ENCODE results near the gene TBC1D12.
"Not testable (repeated sequence)": the region's sequence is repeated elsewhere in the genome, so short reads cannot be mapped to it uniquely, and the experiment has no call there.

TBC1D12 gene

DNA sequence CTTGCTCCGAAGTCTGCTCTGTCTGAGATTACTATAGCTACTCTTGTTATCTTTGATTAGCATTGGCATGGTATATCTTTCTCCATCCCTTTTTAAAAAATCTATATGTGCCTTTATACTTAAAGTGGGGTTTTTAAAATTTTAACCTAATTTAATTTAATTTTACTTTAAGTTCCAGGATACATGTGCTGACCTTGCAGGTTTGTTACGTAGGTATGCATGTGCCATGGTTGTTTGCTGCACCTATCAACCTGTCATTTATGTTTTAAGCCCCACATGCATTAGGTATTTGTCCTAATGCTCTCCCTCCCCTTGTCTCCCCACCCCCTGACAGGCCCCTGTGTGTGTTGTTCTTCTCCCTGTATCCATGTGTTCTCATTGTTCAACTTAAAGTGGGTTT, 54.6 kb downstream of the TBC1D12 start:
- no peak for DNase-seq (ENCODE audit: low read depth)

DNA sequence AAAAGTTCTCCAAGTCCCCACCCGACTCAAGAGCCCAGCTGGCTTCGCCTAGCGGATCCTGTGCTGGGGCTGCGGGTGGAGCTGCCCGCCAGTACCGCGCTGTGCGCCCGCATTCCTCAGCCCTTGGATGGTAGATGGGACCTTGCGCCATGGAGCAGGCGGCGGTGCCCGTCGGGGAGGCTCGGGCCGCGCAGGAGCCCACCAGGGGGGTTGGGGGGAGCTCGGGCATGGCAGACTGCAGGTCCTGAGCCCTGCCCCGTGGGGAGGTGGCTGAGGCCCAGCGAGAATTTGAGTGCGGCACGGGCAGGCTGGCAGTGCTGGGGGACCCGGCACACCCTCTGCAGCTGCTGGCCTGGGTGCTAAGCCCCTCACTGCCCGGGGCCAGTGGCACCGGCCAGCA, 57.0 kb downstream of the TBC1D12 start:
- no peak for DNase-seq (ENCODE audit: low read depth)

DNA sequence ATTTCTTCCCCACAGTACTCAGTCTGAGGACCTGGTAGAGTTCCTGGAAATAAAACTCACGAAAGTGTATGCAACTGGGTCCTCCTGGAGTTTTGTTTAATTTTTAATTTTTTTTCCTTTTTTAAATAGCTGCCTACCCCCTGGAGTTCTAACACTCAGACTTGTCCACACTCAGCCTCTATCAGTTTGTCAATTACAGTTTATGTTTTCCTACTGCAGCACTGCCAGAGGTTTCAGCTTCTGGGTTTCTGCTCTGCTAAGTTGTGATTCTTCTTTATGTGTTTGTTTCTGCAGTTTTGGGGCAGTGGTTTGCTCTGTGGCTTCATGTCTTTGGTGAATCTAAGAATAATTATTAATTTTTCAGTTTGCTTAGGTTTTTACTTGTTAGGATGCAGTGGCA, 59.2 kb downstream of the TBC1D12 start:
- DNase-seq (ENCODE audit: low read depth): no peak

DNA sequence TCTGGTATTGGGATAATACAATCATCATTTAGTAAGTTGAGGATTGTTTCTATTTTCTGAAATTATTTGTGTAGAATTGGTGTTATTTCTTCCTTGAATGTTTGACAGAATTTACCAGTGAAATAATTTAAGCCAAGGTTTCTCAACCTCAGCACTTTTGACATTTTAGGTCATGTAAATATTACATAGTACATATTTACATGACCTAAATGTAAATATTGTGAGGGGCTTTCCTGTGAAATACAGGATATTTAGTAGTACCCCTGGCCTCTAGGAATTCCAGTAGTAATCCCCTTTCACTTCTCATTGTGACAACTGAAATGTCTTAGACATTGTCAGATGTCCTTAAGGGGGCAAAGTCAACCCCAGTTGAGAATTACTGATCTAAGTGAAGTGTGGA, 59.8 kb downstream of the TBC1D12 start:
- no peak for DNase-seq (ENCODE audit: low read depth)

DNA sequence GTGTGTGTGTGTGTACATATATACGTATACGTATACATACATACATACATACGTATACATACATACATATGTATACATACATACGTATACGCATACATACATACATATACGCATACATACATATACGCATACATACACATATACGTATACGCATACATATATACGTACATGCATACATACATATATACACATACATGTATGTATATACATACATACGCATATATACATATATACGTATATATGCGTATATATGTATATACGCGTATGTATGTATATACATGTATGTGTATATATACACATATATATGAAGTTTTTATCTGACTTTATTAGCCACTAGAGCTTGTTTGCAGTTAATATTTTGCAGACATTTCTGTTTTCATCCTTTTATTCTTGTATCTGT, 63.3 kb downstream of the TBC1D12 start:
- no peak for DNase-seq (ENCODE audit: low read depth)

DNA sequence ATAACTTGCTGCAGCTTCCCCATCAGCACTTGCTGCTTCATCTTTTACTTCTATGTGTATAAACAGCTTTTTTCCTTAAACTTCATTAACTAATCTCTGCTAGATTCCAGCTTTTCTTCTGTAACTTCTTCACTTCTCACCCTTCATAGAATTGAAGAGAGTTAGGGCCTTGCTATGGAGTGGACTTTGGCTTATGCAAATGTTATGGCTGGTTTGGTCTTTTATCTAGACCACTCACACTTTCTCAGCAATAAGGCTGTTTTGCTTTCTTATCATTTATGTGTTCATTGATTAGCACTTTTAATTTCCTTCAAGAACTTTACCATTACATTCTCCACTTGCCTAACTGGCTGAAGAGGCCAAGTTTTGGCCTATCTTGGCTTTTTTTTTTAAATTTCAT, 79.1 kb downstream of the TBC1D12 start:
- no peak for DNase-seq (ENCODE audit: low read depth)

DNA sequence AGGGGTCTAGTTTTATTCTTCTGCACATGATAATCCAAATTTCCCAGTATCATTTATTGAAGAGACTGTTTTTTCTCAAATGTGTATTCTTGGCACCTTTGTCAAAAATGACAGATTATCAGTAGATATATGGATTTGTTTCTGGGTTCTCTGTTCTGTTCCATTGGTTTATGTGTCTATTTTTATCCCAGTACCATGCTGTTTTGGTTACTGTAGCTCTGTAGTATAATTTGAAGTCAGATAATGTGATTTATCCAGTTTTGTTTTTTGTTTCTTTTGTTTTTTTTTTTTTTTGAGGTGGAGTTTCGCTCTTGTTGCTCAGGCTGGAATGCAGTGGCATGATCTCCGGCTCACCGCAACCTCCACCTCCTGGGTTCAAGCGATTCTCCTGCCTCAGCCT, 81.6 kb downstream of the TBC1D12 start:
- no peak for DNase-seq (ENCODE audit: low read depth)

DNA sequence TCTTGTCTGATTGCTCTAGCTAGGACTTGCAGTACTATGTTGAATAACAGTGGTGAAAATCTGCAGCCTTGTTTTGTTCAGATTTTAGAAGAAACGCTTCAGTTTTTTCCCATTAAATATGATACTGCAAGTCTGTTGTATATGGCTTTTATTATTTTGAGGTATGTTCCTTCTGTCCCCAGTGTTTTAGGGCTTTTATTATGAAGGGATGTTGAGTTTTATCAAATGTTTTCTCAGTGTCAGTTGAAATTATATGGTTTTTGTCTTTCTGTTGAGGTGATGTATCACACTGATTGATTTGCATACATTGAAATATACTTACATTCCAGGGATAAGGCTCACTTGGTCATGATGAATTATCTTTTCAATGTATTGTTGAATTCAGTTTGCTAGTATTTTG, 82.8 kb downstream of the TBC1D12 start:
- no peak for DNase-seq (ENCODE audit: low read depth)

DNA sequence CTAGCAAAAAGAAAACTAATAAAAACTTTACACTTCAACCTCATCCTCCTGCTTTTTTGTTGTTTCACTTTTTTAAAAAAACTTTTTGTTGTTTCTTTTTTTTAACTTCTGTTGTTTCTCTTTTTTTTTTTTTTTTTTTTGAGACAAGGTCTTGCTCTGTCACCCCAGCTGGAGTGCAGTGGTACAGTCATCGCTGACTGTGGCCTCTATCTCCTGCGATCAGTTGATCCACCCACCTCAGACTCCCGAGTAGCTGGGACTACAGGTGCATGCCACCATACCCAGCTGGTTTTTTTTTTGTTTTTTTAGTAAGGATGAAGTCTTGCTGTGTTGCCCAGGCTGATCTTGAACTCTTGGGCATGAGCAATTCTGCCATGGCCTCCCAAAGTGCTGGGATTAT, 85.2 kb downstream of the TBC1D12 start:
- no peak for DNase-seq (ENCODE audit: low read depth)

DNA sequence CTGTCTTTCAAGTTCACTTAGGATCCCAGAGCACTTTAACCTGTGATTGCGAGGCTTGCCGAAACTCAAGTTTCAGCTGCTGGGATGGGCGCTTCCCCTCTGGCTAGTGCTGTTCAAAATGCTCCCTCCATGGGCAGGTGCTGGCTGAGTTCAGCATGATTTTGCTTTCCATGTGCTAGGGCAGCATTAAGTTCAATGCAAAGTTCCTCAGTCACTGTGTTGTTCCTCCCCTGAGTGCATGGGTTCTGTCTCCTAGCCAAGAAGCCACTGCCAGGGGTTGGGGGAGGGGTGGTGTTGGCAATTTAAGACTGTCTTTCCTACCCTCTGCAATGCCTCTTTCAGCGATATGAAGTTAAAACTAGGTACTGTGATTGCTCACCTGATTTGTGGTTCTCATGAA, 86.8 kb downstream of the TBC1D12 start:
- DNase-seq (ENCODE audit: low read depth): no peak

DNA sequence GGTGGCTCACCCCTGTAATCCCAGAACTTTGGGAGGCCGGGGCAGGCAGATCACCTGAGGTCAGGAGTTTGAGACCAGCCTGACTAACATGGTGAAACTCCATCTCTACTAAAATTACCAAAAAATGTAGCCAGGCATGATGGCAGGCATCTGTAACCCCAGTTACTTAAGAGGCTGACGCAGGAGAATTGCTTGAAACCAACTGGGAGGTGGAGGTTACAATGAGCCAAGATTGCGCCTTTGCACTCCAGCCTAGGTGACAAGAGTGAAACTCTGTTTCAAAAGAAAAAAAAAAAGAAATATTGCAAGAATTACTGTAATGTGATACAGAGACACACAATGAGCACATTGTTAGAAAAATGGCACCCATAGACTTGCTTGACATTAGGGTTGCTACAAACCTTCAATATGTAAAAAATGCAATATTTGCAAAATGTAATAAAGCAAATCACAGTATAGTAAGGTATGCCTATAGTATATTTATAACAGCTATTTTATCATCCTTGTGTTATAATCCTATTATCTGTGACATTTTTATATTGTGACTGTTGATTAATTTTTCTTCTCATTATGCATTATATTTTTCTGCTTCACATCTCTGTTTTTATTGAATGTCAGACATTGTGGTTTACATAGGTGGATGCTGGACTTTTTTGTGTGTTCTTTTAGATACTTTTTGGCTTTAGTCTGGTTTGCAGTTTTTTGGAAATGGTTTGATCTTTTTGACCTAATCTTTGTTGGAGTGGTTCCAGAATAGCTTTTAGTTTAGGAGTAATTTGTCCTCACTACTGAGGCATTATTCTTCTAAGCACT, 87.8 kb downstream of the TBC1D12 start:
- DNase-seq (ENCODE audit: low read depth): no peak

DNA sequence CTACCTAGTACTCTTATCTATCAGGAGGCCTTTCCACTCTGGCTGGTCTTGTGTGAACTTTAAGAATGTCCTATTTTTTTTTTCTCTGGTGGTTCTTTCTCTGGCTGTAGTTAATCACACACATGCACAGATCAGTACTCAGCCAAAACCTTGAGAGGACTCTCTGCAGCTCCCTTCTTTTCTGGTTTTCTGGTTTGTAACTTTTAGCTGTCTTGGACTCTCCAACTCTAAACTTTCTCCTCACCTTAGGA, 88.4 kb downstream of the TBC1D12 start:
- no peak for DNase-seq (ENCODE audit: low read depth)

DNA sequence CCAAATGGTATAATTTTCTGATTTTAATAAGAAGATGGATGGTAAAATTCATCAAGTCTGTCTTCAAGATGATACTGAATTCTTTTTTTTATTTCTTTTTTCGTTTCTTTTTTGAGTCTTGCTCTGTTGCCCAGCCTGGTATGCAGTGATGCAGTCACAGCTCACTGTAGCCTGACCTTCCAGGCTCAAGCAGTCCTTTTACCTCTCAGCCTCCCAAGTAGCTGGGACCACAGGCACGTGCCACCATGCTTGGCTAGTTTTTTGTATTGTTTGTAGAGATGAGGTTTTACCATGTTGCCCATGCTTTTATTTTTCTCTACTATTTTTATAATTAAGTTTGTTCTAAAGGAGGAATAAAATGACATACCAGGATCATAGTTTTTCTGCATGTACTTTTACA, 91.1 kb downstream of the TBC1D12 start:
- DNase-seq (ENCODE audit: low read depth): no peak

DNA sequence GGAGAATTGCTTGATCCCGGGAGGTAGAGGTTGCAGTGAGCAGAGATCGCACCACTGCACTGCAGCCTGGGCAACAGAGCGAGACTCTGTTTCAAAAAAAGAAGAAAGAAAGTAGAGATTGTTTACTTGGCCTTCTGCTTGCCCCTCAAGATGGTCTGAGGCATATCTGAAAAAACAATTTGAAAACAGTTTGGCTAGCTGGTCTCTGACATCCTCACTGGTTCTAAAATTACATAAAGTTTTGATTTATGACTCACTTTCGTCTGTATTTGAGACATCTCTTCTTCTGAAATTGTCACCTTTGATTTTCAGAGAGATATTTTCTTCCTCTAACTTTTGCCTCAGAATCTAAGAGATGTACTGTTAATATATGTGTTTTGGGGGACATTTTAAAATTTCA, 93.7 kb downstream of the TBC1D12 start:
- no peak for DNase-seq (ENCODE audit: low read depth)

DNA sequence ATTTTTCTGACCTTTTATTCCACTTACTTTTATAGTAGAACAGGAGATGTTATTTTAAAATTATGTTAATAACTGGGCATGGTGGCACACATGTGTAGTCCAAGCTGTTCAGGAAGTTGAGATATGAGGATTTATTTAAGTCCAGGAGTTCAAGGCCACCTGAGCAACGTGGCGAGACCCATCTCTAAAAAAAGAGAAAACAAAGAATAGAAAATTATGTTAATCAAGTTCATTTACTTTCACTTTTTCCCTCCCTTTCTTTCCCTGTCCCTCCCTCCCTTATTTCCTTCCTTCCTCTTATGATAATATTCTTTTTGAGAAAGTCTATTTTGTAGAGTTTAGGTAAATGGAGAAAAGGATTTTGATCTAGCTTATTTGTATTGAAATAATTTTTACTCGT, 94.3 kb downstream of the TBC1D12 start:
- no peak for DNase-seq (ENCODE audit: low read depth)

DNA sequence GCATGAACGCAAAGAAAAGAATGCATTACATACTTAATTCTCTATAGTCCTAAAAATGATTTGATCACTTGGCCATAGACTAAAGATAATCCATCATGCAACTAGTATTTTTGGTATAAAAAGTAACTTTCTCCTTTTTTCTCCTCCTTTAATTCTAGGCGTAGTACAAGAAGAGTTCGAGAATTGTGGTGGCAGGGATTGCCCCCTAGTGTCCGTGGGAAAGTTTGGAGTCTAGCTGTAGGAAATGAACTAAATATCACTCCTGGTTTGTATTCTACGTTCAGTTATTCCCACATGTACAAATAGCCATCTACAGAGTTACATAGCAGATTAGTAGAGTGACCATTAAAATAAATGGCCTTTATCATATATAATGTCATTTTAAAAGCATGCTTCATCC, 97.7 kb downstream of the TBC1D12 start:
- DNase-seq (ENCODE audit: low read depth): no peak

DNA sequence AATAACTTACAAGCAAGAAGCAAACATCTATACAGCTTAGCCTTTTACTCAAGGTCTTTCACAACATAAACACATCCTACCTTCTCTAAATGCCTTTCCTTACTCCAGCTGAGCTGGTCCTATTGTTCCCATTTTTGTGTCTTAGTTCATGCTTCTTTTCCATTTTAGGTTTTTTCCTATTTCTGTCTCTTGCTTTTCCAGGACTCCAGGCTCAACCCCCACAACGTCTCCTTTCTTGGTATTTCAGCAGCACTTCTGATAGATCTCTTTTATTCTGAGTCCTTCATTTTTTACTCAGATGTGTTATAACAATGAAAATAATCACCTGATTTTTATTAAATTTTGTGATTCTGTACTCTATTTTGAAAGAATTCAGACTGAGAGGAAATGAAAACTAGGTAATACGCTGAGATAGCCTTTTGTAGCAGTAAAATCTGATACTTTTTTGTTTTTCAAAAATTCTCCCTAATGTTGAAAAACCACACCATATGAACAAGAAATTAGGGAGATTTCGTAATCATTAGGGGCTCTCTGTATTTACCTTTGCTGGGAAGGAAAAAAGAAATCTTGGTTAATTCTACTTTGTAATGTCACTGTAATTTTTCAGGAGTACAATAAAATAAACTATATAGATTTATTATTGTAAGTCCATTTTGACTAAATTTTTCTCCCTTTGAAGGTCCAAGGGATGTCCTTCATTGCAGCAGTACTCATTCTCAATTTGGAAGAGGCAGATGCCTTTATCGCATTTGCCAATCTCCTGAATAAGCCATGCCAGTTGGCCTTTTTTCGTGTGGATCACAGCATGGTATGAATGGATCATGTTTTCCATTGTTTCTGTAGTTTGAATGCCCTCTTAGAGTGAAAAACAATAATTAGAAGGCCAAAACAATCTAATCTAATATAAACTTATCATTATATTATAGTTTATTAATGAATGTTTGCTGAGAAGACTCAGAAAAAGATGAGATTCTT, 119.2 kb downstream of the TBC1D12 start:
- no peak for DNase-seq (ENCODE audit: low read depth)

DNA sequence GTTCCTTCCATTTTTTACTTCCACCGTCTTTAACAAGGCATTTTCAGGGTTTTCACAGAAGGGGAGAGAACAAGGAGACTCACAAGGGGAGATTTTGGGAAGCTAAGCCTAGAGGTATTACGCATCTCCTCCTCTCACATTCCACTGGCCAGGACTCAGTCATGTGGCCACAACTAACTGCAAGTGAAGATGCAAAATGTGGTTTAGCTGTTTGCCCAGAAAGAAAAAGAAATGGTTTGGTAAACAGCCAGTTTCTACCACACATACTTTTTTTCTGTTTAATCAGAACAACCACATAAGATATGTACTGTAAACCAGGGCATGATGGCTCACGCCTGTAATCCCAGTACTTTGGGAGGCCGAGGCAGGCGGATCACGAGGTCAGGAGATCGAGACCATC, 121.8 kb downstream of the TBC1D12 start:
- DNase-seq (ENCODE audit: low read depth): no peak

DNA sequence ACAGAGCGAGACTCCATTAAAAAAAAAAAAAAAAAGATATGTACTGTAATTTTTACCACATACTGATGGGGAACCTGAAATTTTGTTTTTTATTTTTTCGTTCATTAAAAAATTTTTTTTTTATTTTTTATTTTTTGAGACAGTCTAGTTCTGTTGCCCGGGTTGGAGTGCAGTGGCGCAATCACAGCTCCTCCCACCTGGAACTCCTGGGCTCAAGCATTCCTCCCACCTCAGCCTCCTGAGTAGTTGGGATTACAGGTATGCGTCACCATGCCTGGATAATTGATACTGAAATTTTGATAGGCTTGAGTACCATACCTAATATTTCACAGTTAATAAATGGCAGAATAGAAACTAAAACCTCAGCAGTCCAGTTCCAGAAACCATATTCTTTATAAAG, 122.4 kb downstream of the TBC1D12 start:
- no peak for DNase-seq (ENCODE audit: low read depth)

DNA sequence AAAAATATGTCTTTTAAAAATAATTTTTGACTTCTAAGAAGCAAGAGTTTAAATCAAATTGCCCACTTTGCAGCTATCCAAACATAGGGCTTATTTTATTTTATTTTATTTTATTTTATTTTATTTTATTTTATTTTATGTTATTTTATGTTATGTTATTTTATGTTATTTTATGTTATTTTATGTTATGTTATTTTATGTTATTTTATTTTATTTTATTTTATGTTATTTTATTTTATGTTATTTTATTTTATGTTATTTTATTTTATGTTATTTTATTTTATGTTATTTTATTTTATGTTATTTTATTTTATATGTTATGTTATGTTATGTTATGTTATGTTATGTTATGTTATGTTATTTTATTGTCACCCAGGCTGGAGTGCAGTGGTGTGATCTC, 129.2 kb downstream of the TBC1D12 start:
- not testable (repeated sequence) for DNase-seq (ENCODE audit: low read depth)

DNA sequence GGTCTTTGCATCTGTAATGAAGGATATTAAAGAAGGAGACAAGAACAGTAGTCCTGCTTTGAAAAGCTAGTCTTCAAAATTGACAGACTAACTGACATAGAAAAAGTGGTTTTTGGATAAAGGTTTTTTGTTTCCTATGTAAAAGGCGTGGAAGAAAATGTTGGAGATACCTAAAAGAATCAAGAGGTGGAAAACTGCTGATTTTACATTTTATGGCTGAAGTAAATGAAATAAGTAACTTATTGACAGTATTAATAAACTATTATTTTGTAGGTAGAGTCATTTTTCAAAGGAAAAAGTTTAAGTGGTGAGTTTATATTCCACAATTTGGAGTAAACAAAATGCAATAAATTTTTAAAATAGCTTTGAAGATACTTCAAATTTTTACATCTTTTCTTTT, 130.7 kb downstream of the TBC1D12 start:
- DNase-seq (ENCODE audit: low read depth): no peak

DNA sequence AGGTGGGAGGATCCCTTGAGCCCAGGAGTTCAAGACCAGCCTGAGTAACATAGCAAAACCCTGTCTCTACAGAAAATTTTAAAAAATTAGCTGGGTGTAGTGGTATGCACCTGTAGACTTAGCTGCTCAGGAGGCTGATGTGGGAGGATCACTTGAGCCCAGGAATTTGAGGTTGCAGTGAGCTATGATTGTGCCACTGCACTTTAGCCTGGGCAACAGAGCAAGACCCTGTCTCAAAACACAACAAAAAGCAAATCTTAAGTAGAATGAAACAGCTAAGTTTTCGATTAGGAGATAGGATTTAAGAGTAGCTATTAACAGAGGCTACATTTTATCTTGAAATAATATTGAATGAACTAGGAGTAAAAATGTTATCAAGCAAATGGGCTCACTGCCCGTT, 139.9 kb downstream of the TBC1D12 start:
- not testable (repeated sequence) for DNase-seq (ENCODE audit: low read depth)

DNA sequence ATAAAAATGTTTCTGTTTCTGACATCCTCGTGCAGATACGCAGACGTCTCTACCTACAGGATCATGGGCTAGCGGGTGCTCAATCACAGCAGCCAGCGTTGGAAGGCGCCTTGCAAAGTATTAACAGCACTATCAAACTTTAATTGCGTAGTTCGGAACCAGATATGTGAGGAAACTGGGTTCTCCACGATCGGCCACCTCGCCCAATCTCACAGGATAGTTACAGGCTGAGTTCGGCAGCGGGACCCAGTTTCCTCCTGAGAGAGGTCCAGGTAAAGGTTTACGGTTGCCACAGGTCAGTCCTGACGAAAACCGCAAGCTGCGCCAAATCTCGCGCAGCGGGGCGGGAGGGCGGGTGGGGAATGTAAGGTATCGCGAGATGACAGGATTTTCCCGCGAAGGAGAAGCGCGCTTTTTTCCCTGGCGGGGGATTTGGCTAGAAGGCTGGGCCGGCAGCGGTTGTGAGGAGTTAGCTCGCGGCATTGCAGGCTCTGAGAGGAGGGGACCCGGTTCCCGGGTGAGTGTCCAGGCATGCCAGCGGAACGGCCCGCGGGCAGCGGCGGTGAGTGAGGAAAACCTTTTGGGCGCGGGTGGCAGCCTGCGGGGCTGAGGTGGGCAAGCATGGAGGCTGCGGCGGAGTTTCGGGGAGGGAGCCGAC, 143.2 kb downstream of the TBC1D12 start, which contains the start of gene HELLS:
HELLS (plus strand) TSS at position 398 of the 658 bp plus-strand sequence; CDS start at position 532, 134 bp downstream.
- DNase-seq (ENCODE audit: low read depth): peak; percentile 65
